Stromal cell of bone marrow (primary cell): ENCODE data around the gene CASP1.
"Not testable (repeated sequence)": the region's sequence is repeated elsewhere in the genome, so short reads cannot be mapped to it uniquely, and the experiment has no call there.

ENCODE experiments used
- DNase-seq: peaks from one replicate; pipeline ENCODE4 v3.0.0-alpha.2; 2012; ENCODE audit warnings: low read depth

Gene CASP1

DNA sequence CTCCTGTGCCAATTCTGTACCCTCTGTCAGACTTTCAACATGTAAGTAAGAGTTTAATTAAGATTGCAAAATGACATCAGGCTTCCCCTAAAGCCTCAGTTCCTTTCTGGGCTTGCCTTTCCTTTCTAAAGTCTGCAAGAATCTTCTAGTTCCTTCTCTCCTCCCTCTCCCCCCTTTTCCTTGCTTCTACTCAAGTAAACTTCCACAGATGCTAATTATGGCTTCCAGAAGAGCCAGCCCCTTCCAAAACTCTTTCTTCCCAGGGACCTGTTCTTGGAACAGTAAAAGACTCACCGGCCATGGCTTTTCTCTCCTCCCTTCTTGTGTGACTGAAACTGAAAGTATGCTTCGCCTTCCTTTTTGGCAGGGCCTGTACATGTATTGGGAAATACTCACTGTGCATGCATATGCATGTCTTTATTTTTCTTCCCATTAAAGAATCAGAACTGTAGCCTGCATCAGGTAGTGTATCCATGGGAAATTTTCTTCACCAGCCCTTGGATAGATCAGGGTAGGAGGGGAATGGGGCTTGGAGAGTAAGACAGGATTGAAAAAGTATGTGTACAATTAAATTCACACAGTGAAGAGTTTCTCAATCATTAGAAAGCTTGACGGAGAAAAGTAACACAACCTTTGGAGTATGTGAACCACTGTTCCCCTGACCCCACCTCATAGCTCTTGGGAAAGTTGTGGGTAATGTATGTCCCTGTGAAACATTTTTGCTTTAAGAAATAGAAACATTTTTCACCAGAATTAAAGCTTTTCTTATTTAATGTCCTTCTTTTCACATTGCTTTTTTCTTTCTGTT, at the start of gene CASP1:
TSS of gene CASP1 (minus strand) at position 332 of the 808 bp plus-strand sequence. CDS start at position 301, 31 bp downstream.
- peak; percentile 62 for DNase-seq

DNA sequence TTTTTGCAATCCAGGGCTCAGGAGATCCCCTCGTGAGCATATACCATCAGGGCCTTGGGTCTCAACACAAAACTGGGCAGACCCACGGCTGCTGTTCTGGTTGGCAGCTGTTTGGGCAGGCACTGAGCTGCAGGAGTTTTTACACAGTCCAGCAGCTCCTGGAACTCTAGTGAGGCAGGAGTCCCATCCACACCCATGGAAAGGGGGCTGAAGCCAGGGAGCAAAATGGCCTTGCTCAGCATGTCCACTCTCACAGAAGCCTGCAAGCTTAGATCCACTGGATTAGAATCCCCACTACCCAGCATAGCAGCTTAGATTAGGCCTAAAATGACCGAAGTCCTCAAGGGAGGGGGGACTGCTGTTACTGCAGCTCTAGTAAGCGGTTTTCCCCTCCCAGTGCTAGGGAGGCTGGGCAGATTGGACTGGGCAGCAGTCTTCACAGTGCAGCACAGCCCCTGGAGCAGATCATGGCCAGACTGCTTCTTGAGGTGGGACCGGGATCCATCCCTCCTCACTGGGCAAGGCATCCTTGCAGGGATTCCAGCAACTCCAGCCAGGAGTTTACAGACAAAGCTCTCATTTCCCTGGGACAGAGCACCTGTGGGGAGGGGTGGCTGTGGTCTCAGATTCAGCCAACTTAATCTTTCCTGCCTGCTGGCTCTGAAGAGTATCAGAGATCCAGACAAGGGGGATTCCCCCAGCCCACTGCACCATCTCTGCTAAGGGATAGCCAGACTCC, 46.6 kb upstream of the CASP1 start:
- no peak for DNase-seq

- DNase-seq, result not testable (repeated sequence)
These were observed 45.4 kb upstream of the CASP1 start for GRCh38 chr11:105080171-105080906.

DNA sequence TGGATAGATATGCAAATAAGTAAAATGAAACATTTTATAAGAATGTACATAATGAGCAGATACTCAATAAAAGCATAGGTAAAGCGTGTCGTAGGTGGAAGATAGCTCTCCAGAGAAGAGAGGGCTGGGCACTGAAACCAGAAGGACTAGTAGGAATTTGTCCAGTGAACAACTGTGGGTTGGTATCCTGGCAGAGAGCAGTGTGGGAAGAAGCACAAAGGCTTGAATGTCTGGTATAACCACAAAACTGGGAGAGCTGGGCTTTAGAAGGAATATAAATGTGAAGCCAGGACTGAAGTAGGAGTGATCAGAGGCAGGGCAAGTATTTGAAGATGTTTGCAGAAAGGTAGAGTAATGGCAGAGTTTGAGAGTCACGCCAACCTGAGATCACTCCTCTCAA, 43.3 kb upstream of the CASP1 start:
- DNase-seq, result no peak

DNA sequence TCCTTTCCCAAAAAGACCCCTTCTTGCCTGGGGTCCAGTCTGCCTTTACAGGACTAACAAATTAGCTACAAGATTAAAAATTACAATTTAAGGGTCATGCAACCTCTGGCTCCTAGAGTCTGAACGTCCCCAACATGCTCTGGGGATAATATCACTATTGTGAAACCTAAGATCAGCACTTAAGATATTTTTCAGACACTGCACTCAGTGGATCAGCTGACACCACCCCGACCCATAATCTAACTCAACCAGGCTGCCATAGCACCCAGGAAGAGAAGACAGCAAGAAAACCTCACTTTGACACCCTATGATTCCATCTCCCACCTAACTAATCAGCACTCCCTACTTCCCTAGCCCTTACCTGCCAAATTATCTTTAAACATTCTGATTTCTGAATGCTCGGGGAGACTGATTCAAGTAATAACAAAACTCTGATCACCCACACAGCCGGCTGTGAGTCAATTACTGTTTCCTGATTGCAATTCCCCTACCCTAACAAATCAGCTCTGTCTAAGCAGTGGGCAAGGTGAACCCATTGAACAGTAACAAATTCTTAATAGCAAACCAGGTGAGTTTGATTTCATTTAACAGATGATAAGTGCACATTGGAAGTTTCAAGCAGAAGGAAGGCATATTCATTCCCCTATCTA, 42.3 kb upstream of the CASP1 start:
- not testable (repeated sequence) for DNase-seq

GRCh38 chr11:105074166-105074530, 39.2 kb upstream of the CASP1 start:
- no peak for DNase-seq

DNA sequence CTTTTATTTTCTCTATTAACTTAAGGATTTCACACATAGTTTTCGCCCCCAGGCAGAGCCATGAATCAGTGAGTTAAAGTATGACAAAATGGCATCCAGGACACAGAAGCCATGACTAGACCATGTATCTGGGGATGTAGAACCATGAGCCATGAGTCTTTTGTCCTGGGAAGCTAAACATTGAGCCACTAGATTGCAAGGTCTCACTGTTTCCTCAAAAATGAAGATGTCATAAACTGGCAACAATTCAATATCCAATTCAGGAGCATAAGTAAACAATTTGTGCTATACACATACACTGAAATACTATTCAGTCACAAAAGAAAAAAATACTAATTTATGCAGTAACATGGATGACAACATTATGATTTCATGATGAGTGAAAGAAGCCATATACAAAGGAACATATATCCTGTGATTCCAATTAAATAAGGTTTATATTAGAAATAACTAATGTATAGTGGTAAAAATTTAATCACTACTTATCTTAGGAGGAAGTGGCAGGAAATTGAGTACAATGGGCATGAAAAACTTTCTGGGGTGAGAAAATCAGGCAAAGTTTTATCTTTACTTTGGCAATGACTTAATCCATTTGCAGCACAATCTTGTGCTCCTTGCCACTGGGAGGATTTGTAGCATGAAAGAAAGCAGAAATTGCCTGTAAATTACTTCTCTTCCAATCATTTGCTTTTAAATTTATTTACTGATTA, 38.7 kb upstream of the CASP1 start:
- no peak for DNase-seq

- not testable (repeated sequence) for DNase-seq
These were observed 37.1 kb upstream of the CASP1 start for GRCh38 chr11:105072080-105072479.

GRCh38 chr11:105071089-105071732, 36.3 kb upstream of the CASP1 start:
- no peak for DNase-seq

GRCh38 chr11:105070306-105070705, 35.4 kb upstream of the CASP1 start:
- DNase-seq, result no peak

GRCh38 chr11:105069749-105070148, 34.8 kb upstream of the CASP1 start:
- not testable (repeated sequence) for DNase-seq

DNA sequence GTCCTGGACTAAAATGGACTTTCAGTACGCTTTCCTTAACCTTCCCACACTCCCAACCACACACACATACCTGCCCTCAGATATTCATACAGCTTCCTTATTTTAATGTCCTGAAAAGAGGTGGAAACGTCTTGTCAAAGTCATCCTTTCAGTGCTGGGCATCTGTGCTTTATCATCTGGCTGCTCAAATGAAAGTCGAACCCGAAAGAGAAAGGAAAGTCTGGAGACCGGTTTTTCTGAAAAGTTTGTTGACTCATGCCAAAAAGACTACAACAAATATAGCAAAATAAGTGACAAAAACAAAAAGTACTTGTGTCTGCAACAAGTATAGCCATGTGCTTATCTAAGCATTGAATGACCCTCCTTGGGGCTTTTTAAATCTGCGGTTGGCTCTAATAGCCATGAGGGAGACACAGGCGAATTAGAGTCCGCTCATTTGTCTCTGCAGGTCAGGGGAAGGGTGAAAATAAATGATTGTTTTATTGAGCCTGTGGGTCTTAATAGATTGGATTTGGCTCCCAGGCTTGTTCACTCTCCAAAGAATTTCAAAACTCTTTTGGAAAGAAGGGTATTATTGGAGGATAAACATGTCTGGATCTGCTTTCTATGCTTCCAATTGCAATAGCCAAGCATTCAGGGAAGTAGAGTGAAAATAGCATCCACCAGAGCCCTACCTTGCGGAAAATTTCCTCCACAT, 28.4 kb upstream of the CASP1 start:
- DNase-seq, result not testable (repeated sequence)

GRCh38 chr11:105057432-105057831, 22.5 kb upstream of the CASP1 start:
- DNase-seq, result no peak

DNA sequence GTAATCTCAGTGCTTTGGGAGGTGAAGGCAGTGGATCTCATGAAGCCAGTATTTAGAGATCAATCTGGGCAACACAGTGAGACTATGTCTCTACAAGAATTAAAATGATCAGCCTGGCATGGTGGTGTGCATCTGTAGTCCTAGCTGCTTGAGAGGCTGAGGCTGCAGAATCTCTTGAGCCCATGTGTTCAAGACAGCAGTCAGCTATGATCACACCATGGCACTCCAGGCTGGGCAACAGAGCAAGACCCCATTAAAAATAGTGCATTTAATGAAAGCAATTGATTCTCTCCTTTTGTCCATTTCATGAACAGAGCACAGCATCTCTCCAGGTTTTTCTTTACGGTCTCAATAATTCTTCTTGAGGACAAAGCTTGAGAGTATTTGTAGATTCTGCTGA, 21.5 kb upstream of the CASP1 start:
- DNase-seq, result no peak

DNA sequence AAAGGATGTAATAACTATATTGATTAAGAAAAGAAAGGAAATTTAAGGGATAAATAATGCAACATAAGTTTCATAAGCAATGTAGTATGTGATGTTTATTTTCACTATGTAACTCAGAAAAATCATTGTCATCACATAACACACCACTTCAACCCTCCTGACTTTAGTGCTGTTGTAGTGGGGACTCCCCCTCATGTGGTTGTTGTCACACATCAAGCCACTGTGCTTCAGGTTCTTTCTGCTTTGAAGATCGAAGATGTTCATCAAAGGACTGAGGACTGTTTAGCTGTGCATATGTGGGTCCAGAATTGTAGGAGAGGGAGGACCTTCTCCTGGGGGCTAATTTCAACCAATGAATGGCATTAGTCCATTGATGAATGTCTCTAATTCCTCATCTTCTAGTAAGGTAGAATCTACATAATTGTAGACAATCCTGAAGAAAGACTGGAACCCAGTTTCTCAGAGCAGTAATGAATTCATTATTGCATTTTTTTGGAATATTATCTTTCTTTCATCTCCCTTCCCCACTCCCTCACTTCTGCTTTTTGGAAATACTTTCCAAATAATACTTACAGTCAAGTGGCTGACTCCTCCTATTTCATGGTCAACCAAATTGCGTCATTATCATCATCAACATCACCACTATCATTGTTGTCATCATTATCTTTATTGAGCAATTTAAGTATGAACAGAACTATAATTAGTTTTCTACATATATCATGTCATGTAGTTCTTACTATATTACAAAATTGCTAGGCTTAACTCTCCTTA, 20.0 kb upstream of the CASP1 start:
- DNase-seq, result no peak

DNA sequence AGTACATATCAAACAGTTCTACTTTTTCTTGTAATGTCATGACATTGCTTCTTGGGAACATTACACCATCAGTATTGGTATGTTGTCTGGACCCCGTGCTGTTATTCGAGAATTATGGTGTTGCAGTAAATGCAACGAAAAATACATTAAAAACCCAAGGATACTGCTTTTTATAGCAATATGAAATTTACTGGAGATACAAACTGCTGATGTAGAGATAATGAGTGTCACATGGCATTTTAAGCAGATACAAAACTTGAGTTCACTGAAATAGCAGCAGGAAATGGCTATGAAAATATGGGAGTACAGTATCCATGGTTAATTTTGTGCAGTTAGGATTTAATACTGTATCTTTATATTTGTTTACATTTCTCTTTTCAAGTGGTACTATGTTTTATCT, 17.5 kb upstream of the CASP1 start:
- no peak for DNase-seq

DNA sequence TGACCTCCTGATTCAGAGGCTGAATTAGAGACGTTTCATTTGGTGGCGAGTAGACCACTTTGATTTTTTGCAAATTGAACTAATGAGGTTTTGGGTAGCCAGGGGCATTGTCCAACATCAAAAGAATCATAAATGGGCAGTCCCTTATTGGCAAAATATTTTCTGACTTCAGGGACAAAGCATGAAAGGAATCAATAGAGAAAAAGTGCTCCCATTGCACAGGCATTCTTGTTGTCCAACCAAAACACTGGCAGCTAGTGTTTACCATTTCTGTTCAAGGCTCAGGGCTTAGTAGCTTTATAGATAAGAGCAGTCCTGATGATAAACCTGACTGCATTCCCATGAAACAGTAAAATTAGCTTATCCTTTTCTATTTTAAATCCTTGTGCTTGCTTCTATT, 16.6 kb upstream of the CASP1 start:
- DNase-seq, result no peak

DNA sequence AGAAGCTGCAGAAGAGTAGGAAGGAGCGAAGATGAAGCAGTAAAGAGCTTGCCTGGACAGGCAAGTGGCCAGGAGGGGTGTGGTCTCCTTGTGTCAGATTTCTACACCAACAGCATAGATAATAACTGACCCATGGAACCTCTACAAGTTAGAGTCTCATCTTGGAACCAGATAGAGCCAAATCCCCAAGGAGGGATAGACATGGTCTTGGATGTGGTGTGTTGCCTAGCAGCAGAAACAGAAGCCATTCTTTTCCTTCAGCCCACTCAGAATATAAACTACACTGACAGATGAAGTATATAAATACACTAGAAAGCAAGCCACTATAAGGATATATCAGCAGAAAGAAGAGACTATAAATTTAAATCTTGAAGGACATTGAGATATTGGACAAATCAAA, 14.5 kb upstream of the CASP1 start:
- DNase-seq, result no peak

GRCh38 chr11:105046898-105047579, 12.1 kb upstream of the CASP1 start:
- peak; percentile 93 for DNase-seq
